H1 (cell line): ENCODE data around the gene PALM2AKAP2.

Experiments
- CTCF ChIP-seq, 3 experiments: IDR thresholded peaks; 1 replicate in 2 of 3; 2 replicates in 1 of 3; pipeline versions ENCODE4 v1.5.1 to v1.6.1; 2011; ENCODE audit warnings: low read length in 3 of 3, mild to moderate bottlenecking in 3 of 3, inconsistent platforms in 2 of 3, low read depth in 1 of 3, moderate library complexity in 1 of 3; ENCODE audit not compliant: insufficient read depth in 1 of 3; ENCODE audit errors: control extremely low read depth in 1 of 3
- ZNF274 ChIP-seq: IDR thresholded peaks from 2 replicates; pipeline ENCODE4 v1.7.0; 2012; ENCODE audit warnings: low read length, borderline replicate concordance; ENCODE audit errors: extremely low read depth

- TF ChIP-seq ZNF274: no peak
- no peak for TF ChIP-seq CTCF (IDR thresholded peaks at IDR 0.05; ENCODE audit: control extremely low read depth in 1 of 3, insufficient read depth in 1 of 3, low read depth in 1 of 3, low read length in 3 of 3)
These were observed 48.3 kb downstream of the PALM2AKAP2 start for GRCh38 chr9:109828254-109828653.
